HG03469 (cell line): ENCODE data around the gene TBC1D22A.
"Not testable (repeated sequence)": the region's sequence is repeated elsewhere in the genome, so short reads cannot be mapped to it uniquely, and the experiment has no call there.

ENCODE experiments used
- ATAC-seq: cut with Tn5 transposase; IDR thresholded peaks from one replicate; pipeline ENCODE4 v1.9.1; 2021; ENCODE audit warnings: mild to moderate bottlenecking, moderate library complexity, moderate number of reproducible peaks; ENCODE audit not compliant: unreplicated experiment

TBC1D22A gene

GRCh38 chr22:47040486-47041270 is 278.2 kb downstream of the TBC1D22A start:
- ATAC-seq, result no peak

GRCh38 chr22:47041271-47042115 is 279.0 kb downstream of the TBC1D22A start:
- no peak for ATAC-seq

GRCh38 chr22:47042116-47042825 is 279.8 kb downstream of the TBC1D22A start:
- no peak for ATAC-seq

- ATAC-seq, result no peak
These were observed 280.5 kb downstream of the TBC1D22A start for GRCh38 chr22:47042861-47043496.

- ATAC-seq, result no peak
These were observed 281.6 kb downstream of the TBC1D22A start for GRCh38 chr22:47043835-47044721.

GRCh38 chr22:47044722-47045535 is 282.5 kb downstream of the TBC1D22A start:
- no peak for ATAC-seq

GRCh38 chr22:47045691-47046410 is 283.4 kb downstream of the TBC1D22A start:
- ATAC-seq, result no peak

- ATAC-seq, result no peak
These were observed 284.1 kb downstream of the TBC1D22A start for GRCh38 chr22:47046411-47047065.

GRCh38 chr22:47047321-47048122 is 285.1 kb downstream of the TBC1D22A start:
- no peak for ATAC-seq

GRCh38 chr22:47048123-47049077 is 285.9 kb downstream of the TBC1D22A start:
- no peak for ATAC-seq

GRCh38 chr22:47049078-47049624 is 286.7 kb downstream of the TBC1D22A start:
- ATAC-seq, result no peak

- ATAC-seq, result not testable (repeated sequence)
These were observed 287.4 kb downstream of the TBC1D22A start for GRCh38 chr22:47049736-47050400.

GRCh38 chr22:47050401-47051051 is 288.1 kb downstream of the TBC1D22A start:
- no peak for ATAC-seq

- ATAC-seq, result no peak
These were observed 289.1 kb downstream of the TBC1D22A start for GRCh38 chr22:47051441-47052071.
